GM12878 (cell line): ENCODE results near the gene CILP2. TPM values are rescaled to one million over a fixed set of nuclear protein-coding genes. Genes with fewer than 3 reads are reported as not detected.

Experiments
- MEF2B ChIP-seq: fragments of 450-650 bp; IDR thresholded peaks from 2 replicates; pipeline ENCODE4 v1.6.1; 2018; ENCODE audit warnings: mild to moderate bottlenecking, moderate library complexity; ENCODE audit not compliant: partially characterized antibody, poor library complexity, severe bottlenecking
- NR2C1 ChIP-seq: fragments of 450-650 bp; IDR thresholded peaks from 2 replicates; pipeline ENCODE4 v1.6.1; 2017; ENCODE audit warnings: antibody characterized with exemption, mild to moderate bottlenecking, moderate library complexity
- POU2F2 ChIP-seq: IDR thresholded peaks from 3 replicates; pipeline ENCODE4 v1.6.1; 2011; ENCODE audit warnings: low read depth, mild to moderate bottlenecking, low read length, borderline replicate concordance
- RUNX3 ChIP-seq: IDR thresholded peaks from 2 replicates; pipeline ENCODE4 v1.6.1; 2012; ENCODE audit warnings: low read length, inconsistent platforms
- TAF1 ChIP-seq: IDR thresholded peaks from 2 replicates; pipeline ENCODE4 v1.6.1; 2011; ENCODE audit warnings: mild to moderate bottlenecking, low read depth, low read length, borderline replicate concordance
- YY1 ChIP-seq: IDR thresholded peaks from 2 replicates; pipeline ENCODE4 v1.6.1; 2011; ENCODE audit warnings: low read depth, mild to moderate bottlenecking, low read length
- polyA plus RNA-seq, 11 experiments: library from polyadenylated mRNA; depleted of rRNA in 4 of 11; unstranded in 6 of 11; stranded (reverse) in 5 of 11; fragments of >200 nt; fragmentation: Nextera tagmentation in 4 of 11; fragmentation: Illumina TruSeq in 1 of 11; extraction: Ambion mirVana in 4 of 11; extraction: Trizol in 1 of 11; gene quantifications; 1 replicate in 1 of 11; 2 replicates in 10 of 11; pipeline versions ENCODE4 v1.2.1 to v1.2.3, GENCODE V29; 2011 to 2016; ENCODE audit warnings: inconsistent platforms in 2 of 11, missing spikeins in 2 of 11, low read depth in 1 of 11
- total RNA-seq, 4 experiments: library from RNA; depleted of rRNA in 3 of 4; stranded (reverse); fragments of >200 nt in 3 of 4; fragmentation: Illumina TruSeq in 1 of 4; extraction: Trizol in 1 of 4; gene quantifications; 2 replicates each; pipeline versions ENCODE4 v1.2.1 to v1.2.3, GENCODE V29; 2013 to 2021
- TF ChIP-seq, protein P1 (sequence below): fragments of 450-650 bp; IDR thresholded peaks from 2 replicates; pipeline ENCODE4 v1.6.1; 2014; ENCODE audit warnings: mild to moderate bottlenecking
- TF ChIP-seq, protein P2 (sequence below): fragments of 450-650 bp; IDR thresholded peaks from 2 replicates; pipeline ENCODE4 v1.6.1; 2017; ENCODE audit warnings: mild to moderate bottlenecking, moderate library complexity

The CILP2 gene
- total and polyA plus RNA-seq, 10 of the 15 experiments (the other 5 are each of a cell fraction or from before 2014, with no cell fraction given): 0.05 to 0.08 (median 0.06) TPM; not detected in 6

- TF ChIP-seq YY1: peak; percentile 78; the same call in 1 of the 2 replicates
- TF ChIP-seq NR2C1: no peak
- no peak for TF ChIP-seq POU2F2
- TF ChIP-seq RUNX3: peak; percentile 41; the same call in 1 of the 2 replicates
- TF ChIP-seq, protein P1, sequence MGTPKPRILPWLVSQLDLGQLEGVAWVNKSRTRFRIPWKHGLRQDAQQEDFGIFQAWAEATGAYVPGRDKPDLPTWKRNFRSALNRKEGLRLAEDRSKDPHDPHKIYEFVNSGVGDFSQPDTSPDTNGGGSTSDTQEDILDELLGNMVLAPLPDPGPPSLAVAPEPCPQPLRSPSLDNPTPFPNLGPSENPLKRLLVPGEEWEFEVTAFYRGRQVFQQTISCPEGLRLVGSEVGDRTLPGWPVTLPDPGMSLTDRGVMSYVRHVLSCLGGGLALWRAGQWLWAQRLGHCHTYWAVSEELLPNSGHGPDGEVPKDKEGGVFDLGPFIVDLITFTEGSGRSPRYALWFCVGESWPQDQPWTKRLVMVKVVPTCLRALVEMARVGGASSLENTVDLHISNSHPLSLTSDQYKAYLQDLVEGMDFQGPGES: no peak
- TF ChIP-seq, protein P2, sequence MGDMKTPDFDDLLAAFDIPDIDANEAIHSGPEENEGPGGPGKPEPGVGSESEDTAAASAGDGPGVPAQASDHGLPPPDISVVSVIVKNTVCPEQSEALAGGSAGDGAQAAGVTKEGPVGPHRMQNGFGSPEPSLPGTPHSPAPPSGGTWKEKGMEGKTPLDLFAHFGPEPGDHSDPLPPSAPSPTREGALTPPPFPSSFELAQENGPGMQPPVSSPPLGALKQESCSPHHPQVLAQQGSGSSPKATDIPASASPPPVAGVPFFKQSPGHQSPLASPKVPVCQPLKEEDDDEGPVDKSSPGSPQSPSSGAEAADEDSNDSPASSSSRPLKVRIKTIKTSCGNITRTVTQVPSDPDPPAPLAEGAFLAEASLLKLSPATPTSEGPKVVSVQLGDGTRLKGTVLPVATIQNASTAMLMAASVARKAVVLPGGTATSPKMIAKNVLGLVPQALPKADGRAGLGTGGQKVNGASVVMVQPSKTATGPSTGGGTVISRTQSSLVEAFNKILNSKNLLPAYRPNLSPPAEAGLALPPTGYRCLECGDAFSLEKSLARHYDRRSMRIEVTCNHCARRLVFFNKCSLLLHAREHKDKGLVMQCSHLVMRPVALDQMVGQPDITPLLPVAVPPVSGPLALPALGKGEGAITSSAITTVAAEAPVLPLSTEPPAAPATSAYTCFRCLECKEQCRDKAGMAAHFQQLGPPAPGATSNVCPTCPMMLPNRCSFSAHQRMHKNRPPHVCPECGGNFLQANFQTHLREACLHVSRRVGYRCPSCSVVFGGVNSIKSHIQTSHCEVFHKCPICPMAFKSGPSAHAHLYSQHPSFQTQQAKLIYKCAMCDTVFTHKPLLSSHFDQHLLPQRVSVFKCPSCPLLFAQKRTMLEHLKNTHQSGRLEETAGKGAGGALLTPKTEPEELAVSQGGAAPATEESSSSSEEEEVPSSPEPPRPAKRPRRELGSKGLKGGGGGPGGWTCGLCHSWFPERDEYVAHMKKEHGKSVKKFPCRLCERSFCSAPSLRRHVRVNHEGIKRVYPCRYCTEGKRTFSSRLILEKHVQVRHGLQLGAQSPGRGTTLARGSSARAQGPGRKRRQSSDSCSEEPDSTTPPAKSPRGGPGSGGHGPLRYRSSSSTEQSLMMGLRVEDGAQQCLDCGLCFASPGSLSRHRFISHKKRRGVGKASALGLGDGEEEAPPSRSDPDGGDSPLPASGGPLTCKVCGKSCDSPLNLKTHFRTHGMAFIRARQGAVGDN: peak; percentile 90
- peak; percentile 92 for TF ChIP-seq MEF2B
- 0 out of 2 replicates have a peak, but pooled peaks have one; percentile 25 for TF ChIP-seq TAF1
These were observed 53.2 kb downstream of the CILP2 start (continued) for GRCh38 chr19:19591133-19591825.
